Measurements from ENCODE around the gene FZD10.

FZD10 gene

GRCh38 chr12:130152386-130152785 lies 9.9 kb upstream of the FZD10 start:
- H3K27ac ChIP-seq (replicated peaks): no peak overlapping the region
- H3K27me3 ChIP-seq (ENCODE audit: insufficient read depth, poor library complexity, severe bottlenecking): no peaks in the 10 kb centered on the region
- TF ChIP-seq GABPA (IDR thresholded peaks at IDR 0.05; ENCODE audit: low read depth) (no peak), SPI1 (IDR thresholded peaks at IDR 0.05; ENCODE audit: borderline replicate concordance, low read depth) (no peak), CTCF (IDR thresholded peaks at IDR 0.05; ENCODE audit: insufficient read depth, low read length) (no peak), POLR2AphosphoS5 (IDR thresholded peaks at IDR 0.05; ENCODE audit: low read depth) (no peak), REST (IDR thresholded peaks at IDR 0.05; ENCODE audit: insufficient replicate concordance, low read depth) (no peak)
- H3K4me3 ChIP-seq (replicated peaks; ENCODE audit: insufficient read depth, low read length): no peak overlapping the region
- DNase-seq (ENCODE audit: low read depth in 1 of 2, low spot score in 1 of 2): no peak

- H3K4me3 ChIP-seq (replicated peaks; ENCODE audit: insufficient read depth, low read length): no peak overlapping the region
- no peaks in the 10 kb centered on the region for H3K27me3 ChIP-seq (ENCODE audit: insufficient read depth, poor library complexity, severe bottlenecking)
- H3K27ac ChIP-seq (replicated peaks): no peak overlapping the region
- TF ChIP-seq CTCF (IDR thresholded peaks at IDR 0.05; ENCODE audit: insufficient read depth, low read length) (no peak), REST (IDR thresholded peaks at IDR 0.05; ENCODE audit: insufficient replicate concordance, low read depth) (no peak), POLR2AphosphoS5 (IDR thresholded peaks at IDR 0.05; ENCODE audit: low read depth) (no peak), GABPA (IDR thresholded peaks at IDR 0.05; ENCODE audit: low read depth) (no peak), SPI1 (IDR thresholded peaks at IDR 0.05; ENCODE audit: borderline replicate concordance, low read depth) (no peak)
- no peak for DNase-seq (ENCODE audit: low read depth in 1 of 2, low spot score in 1 of 2)
These were observed 8.5 kb upstream of the FZD10 start for GRCh38 chr12:130153803-130154202.

GRCh38 chr12:130154276-130155070 lies 7.8 kb upstream of the FZD10 start:
- TF ChIP-seq REST (IDR thresholded peaks at IDR 0.05; ENCODE audit: insufficient replicate concordance, low read depth) (no peak), CTCF (IDR thresholded peaks at IDR 0.05; ENCODE audit: insufficient read depth, low read length) (no peak), POLR2AphosphoS5 (IDR thresholded peaks at IDR 0.05; ENCODE audit: low read depth) (no peak), GABPA (IDR thresholded peaks at IDR 0.05; ENCODE audit: low read depth) (no peak), SPI1 (IDR thresholded peaks at IDR 0.05; ENCODE audit: borderline replicate concordance, low read depth) (no peak)
- Histone ChIP-seq H3K4me3 (replicated peaks; ENCODE audit: insufficient read depth, low read length) (no peak overlapping the region), H3K27me3 (ENCODE audit: insufficient read depth, poor library complexity, severe bottlenecking) (peaks cover 6% of the 10 kb centered on the region), H3K27ac (replicated peaks) (no peak overlapping the region)
- no peak for DNase-seq (ENCODE audit: low read depth in 1 of 2, low spot score in 1 of 2)

Data from HL-60 (cell line).